K562 (cell line): ENCODE measurements around the gene NOL4L. TPM values are rescaled to one million over a fixed set of nuclear protein-coding genes. Genes with fewer than 3 reads are reported as not detected.

Experiments
- ATAC-seq: fragments of 200-7000 bp; cut with Tn5 transposase; 3 replicates; pipeline ENCODE4 v1.9.1; 2020; ENCODE audit warnings: moderate library complexity
- BruUV-seq: library from RNA; stranded (reverse); fragments of 400-500 nt; replicated peaks from 2 replicates; lab custom pipeline; 2021; lab: Mats Ljungman, UMichigan
- CTCF ChIA-PET: fragments of 300-600 bp; formaldehyde crosslinking; extraction: SDS; loops from one replicate; lab custom pipeline; 2021; ENCODE audit warnings: low intra/inter-chr PET ratio; lab: Yijun Ruan, JAX
- POLR2A ChIA-PET: fragments of 300-600, 350-650 bp; sonication (Branson Sonifier 250); formaldehyde crosslinking; extraction: SDS; loops from one replicate; lab custom pipeline; 2021; ENCODE audit warnings: antibody characterized with exemption, inconsistent platforms; lab: Yijun Ruan, JAX
- DNase-seq, 4 experiments: peaks; one replicate each; pipeline versions ENCODE4 v3.0.0 to v3.0.0-alpha.2; 2011 to 2018; ENCODE audit warnings: low spot score in 3 of 4, mixed read lengths in 3 of 4; ENCODE audit errors: extremely low read depth in 1 of 4
- FAIRE-seq: peaks from 2 replicates; lab custom pipeline; 2011; peaks lifted over from hg19 to GRCh38; lab: Jason Lieb, UNC
- H2AFZ ChIP-seq: 2 replicates; pipeline ENCODE4 v1.6.0; 2011; ENCODE audit warnings: low read depth, low read length, control low read depth, inconsistent platforms
- H3K27ac ChIP-seq: fragments of 200-600 bp; 3 replicates; pipeline ENCODE4 v1.8.0; 2011; ENCODE audit warnings: low read depth, mild to moderate bottlenecking, control low read depth, inconsistent platforms, low read length, moderate library complexity, mixed read lengths; ENCODE audit errors: extremely low read depth
- H3K27me3 ChIP-seq, 2 experiments: fragments of 300-600 bp in 1 of 2; 2 replicates in 1 of 2; 3 replicates in 1 of 2; pipeline versions ENCODE4 v1.6.0 to v1.8.0; 2011; ENCODE audit warnings: inconsistent platforms in 2 of 2, low read length in 2 of 2, mild to moderate bottlenecking in 1 of 2, mixed read lengths in 1 of 2, moderate library complexity in 1 of 2; ENCODE audit not compliant: control insufficient read depth in 2 of 2, insufficient read depth in 2 of 2
- H3K36me3 ChIP-seq: fragments of 300-600 bp; 3 replicates; pipeline ENCODE4 v1.8.0; 2011; ENCODE audit warnings: mild to moderate bottlenecking, low read length, inconsistent platforms; ENCODE audit not compliant: control insufficient read depth, insufficient read depth
- H3K4me1 ChIP-seq, 2 experiments: fragments of 200-600 bp in 1 of 2; replicated peaks in 1 of 2; 2 replicates in 1 of 2; 3 replicates in 1 of 2; pipeline versions ENCODE4 v1.5.1 to v1.8.0; 2011; ENCODE audit warnings: inconsistent platforms in 2 of 2, low read length in 2 of 2, mild to moderate bottlenecking in 1 of 2, mixed read lengths in 1 of 2, moderate library complexity in 1 of 2; ENCODE audit not compliant: control insufficient read depth in 2 of 2, insufficient read depth in 2 of 2
- H3K4me2 ChIP-seq: 2 replicates; pipeline ENCODE4 v1.6.1; 2011; ENCODE audit warnings: low read length, control low read depth, inconsistent platforms, mixed read lengths; ENCODE audit not compliant: insufficient read depth
- H3K4me3 ChIP-seq: fragments of 200-600 bp; sonication (generic), shearing (Covaris generic); 2 replicates; pipeline ENCODE4 v1.5.1; 2016; ENCODE audit warnings: control low read depth, inconsistent platforms
- H3K79me2 ChIP-seq: fragments of 200-600 bp; 3 replicates; pipeline ENCODE4 v1.8.0; 2011; ENCODE audit warnings: low read length, inconsistent platforms; ENCODE audit not compliant: control insufficient read depth, insufficient read depth
- H3K9ac ChIP-seq, 2 experiments: 2 replicates each; pipeline versions ENCODE4 v1.6.0 to v1.6.1; 2011; ENCODE audit warnings: low read depth in 2 of 2, low read length in 2 of 2, control low read depth in 1 of 2, inconsistent platforms in 1 of 2, mild to moderate bottlenecking in 1 of 2, mixed read lengths in 1 of 2; ENCODE audit not compliant: insufficient read depth in 1 of 2
- H3K9me1 ChIP-seq: one replicate; pipeline ENCODE4 v1.6.0; 2011; ENCODE audit warnings: inconsistent platforms, mild to moderate bottlenecking, low read length, moderate library complexity; ENCODE audit not compliant: control insufficient read depth, insufficient read depth
- H3K9me3 ChIP-seq: replicated peaks from 2 replicates; pipeline ENCODE4 v1.5.1; 2011; ENCODE audit warnings: low read depth, low read length, inconsistent platforms; ENCODE audit not compliant: control insufficient read depth, insufficient read depth
- H4K20me1 ChIP-seq: replicated peaks from 2 replicates; pipeline ENCODE4 v1.6.1; 2011; ENCODE audit warnings: low read length, inconsistent platforms, mixed read lengths; ENCODE audit not compliant: control insufficient read depth, insufficient read depth
- CCNT2 ChIP-seq: IDR thresholded peaks from 2 replicates; pipeline ENCODE4 v1.6.1; 2011; ENCODE audit warnings: borderline replicate concordance, low read depth, mild to moderate bottlenecking, moderate library complexity, mixed read lengths, low read length; ENCODE audit not compliant: insufficient read length; ENCODE audit errors: extremely low read depth
- CHD2 ChIP-seq: IDR thresholded peaks from 2 replicates; pipeline ENCODE4 v1.6.1; 2011; ENCODE audit warnings: low read depth, low read length
- ELF4 ChIP-seq: fragments of 450-650 bp; formaldehyde crosslinking; IDR thresholded peaks from 2 replicates; pipeline ENCODE4 v1.4.0; 2022; ENCODE audit warnings: missing genetic modification characterization
- HNRNPH1 ChIP-seq: fragments of 200-400 bp; formaldehyde crosslinking; optimal IDR thresholded peaks from 2 replicates; pipeline ENCODE3; 2017; ENCODE audit warnings: low read depth, mild to moderate bottlenecking, low read length, moderate library complexity
- NONO ChIP-seq, 2 experiments: fragments of 200-400 bp in 1 of 2; fragments of 450-650 bp in 1 of 2; formaldehyde crosslinking in 1 of 2; IDR thresholded peaks; 2 replicates each; pipeline ENCODE4 v1.6.1; 2017; ENCODE audit warnings: low read depth in 2 of 2, mild to moderate bottlenecking in 2 of 2, moderate library complexity in 2 of 2, low read length in 1 of 2
- NRF1 ChIP-seq, 2 experiments: fragments of 450-650 bp; IDR thresholded peaks in 1 of 2; conservative IDR thresholded peaks in 1 of 2; 2 replicates each; pipeline ENCODE4 v1.6.1; 2014; ENCODE audit warnings: mild to moderate bottlenecking in 2 of 2
- PPARD ChIP-seq: fragments of 250-450 bp; sonication (Bioruptor Pico); IDR thresholded peaks from 2 replicates; pipeline ENCODE4 v1.8.0; 2022; ENCODE audit warnings: inconsistent platforms, mild to moderate bottlenecking, moderate library complexity
- TAF15 ChIP-seq: fragments of 200-400 bp; formaldehyde crosslinking; IDR thresholded peaks from 2 replicates; pipeline ENCODE4 v1.6.1; 2017; ENCODE audit warnings: mild to moderate bottlenecking, low read depth, low read length, moderate library complexity
- ZFPM2 ChIP-seq: fragments of 250-450 bp; sonication (Bioruptor Pico); IDR thresholded peaks from 2 replicates; pipeline ENCODE4 v1.5.1; 2022; ENCODE audit warnings: mild to moderate bottlenecking
- ZNF232 ChIP-seq: sonication (generic); formaldehyde crosslinking; IDR thresholded peaks from 2 replicates; pipeline ENCODE4 v1.8.0; 2022; ENCODE audit warnings: mild to moderate bottlenecking, missing genetic modification reagents
- ZNF41 ChIP-seq: fragments of 250-450 bp; sonication (Bioruptor Pico); conservative IDR thresholded peaks from 2 replicates; pipeline ENCODE4 v1.4.0; 2020; ENCODE audit warnings: mild to moderate bottlenecking
- ZNF589 ChIP-seq: fragments of 200-800 bp; sonication (Bioruptor generic); IDR thresholded peaks from 2 replicates; pipeline ENCODE4 v1.6.1; 2016; ENCODE audit warnings: low read depth, missing genetic modification characterization, missing compliant biosample characterization
- ZNF75A ChIP-seq: fragments of 450-650 bp; formaldehyde crosslinking; IDR thresholded peaks from 2 replicates; pipeline ENCODE4 v1.4.0; 2020; ENCODE audit warnings: mild to moderate bottlenecking
- ZZZ3 ChIP-seq: fragments of 450-650 bp; IDR thresholded peaks from 2 replicates; pipeline ENCODE4 v1.6.1; 2016; ENCODE audit warnings: antibody characterized with exemption, mild to moderate bottlenecking, moderate library complexity
- WGBS: fragments of 100-300 bp; shearing (Covaris generic); methylation state at CpG from one replicate; pipeline ENCODE4 v1.1.6; 2016; ENCODE audit warnings: low coverage, mixed read lengths; ENCODE audit not compliant: insufficient coverage; ENCODE audit errors: missing lambda C conversion rate; 5-methylcytosine and 5-hydroxymethylcytosine counted together
- in situ Hi-C: fragments of 300-500 bp; cut with MboI; formaldehyde crosslinking; loops from 4 replicates; pipeline ENCODE4 v1.15.0; 2018; ENCODE audit warnings: inconsistent platforms, mixed read lengths
- intact Hi-C: fragments of 100-400 bp; cut with micrococcal nuclease; formaldehyde crosslinking; loops from 2 replicates; pipeline ENCODE4 v1.14.2; 2022
- polyA plus RNA-seq, 8 experiments: library from polyadenylated mRNA; depleted of rRNA in 4 of 8; stranded (reverse) in 5 of 8; unstranded in 3 of 8; fragments of >200 nt; fragmentation: Nextera tagmentation in 2 of 8; fragmentation: Illumina TruSeq in 1 of 8; extraction: Ambion mirVana in 2 of 8; extraction: Trizol in 1 of 8; gene quantifications; 2 replicates each; pipeline versions ENCODE4 v1.2.1 to v1.2.3, GENCODE V29; 2011 to 2014; ENCODE audit warnings: inconsistent platforms in 1 of 8, missing spikeins in 1 of 8
- total RNA-seq, 7 experiments: library from RNA; depleted of rRNA in 6 of 7; stranded (reverse); fragments of >200 nt in 6 of 7; fragmentation: Illumina TruSeq in 2 of 7; extraction: Trizol in 2 of 7; gene quantifications; 2 replicates each; pipeline versions ENCODE4 v1.2.1 to v1.2.3, GENCODE V29; 2011 to 2021; ENCODE audit warnings: low replicate concordance in 1 of 7
- TF ChIP-seq, protein P1 (sequence below), 2 experiments: fragments of 450-650 bp; conservative IDR thresholded peaks; 2 replicates each; pipeline ENCODE4 v1.6.1; 2017; ENCODE audit warnings: mild to moderate bottlenecking in 2 of 2, moderate library complexity in 2 of 2
- TF ChIP-seq, protein P2 (sequence below): fragments of 450-650 bp; IDR thresholded peaks from 2 replicates; pipeline ENCODE4 v1.6.1; 2016; ENCODE audit warnings: borderline replicate concordance

Gene NOL4L
- total and polyA plus RNA-seq, 9 of the 15 experiments (the other 6 are each of a cell fraction or from before 2014, with no cell fraction given) = 5.1 to 36.2 (median 13.6) TPM

DNA sequence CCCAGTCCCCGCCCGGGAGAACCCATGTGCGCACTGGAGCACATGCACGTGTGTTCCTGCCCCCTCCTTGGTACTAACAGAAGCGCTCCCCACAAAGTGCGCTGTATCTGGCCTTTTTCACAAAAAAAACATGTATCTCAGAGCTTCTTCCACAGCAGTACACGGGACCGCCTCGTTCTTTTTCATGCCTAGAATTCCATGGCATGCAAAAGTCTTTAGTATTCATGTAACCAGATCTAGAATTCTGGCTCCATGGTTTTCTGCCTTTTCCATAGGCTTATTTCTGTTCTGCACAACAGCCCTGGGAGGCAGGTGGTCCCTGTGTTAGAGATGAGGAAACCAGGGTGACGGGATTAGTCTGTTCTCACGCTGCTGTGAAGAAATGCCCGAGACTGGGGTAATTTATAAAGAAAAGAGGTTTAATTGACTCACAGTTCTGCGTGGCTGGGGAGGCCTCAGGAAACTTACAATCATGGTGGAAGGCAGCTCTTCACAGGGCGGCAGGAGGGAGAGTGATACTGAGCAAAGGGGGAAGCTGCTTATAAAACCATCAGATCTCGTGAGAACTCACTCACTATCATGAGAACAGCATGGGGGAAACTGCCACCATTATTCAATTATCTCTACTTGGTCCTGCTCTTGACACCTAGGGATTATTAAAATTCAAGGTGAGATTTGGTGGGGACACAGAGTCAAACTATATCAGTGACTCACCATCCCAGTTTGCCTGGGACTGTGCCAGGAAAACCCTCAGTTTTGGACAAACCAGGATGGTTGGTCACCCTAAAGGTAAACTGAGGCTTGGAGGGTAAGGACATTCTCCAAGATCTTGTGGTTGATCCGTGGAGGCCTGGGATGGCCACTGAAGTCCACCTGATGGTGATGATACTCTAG, 47.6 kb upstream of the NOL4L start:
- BruUV-seq = TSS peak; percentile 91
- H3K27me3 ChIP-seq = no peaks in the 10 kb centered on the region
- in situ Hi-C loops = loop anchor here (25.0 kb wide), 1 partner anchor 1045 kb away; no protein-coding TSS in a partner anchor
- TF ChIP-seq ZNF232 (no peak), CHD2 (peak; percentile 94), NONO (IDR thresholded peaks at IDR 0.05; ENCODE audit: low read depth in 2 of 2, low read length in 1 of 2) (peak in 1 of 2 experiments; percentile 86; a peak in 2 of 4 replicates), ELF4 (CRISPR knock-in tag) (no peak), ZNF75A (CRISPR knock-in tag) (no peak), ZNF41 (no peak), HNRNPH1 (no peak), ZFPM2 (no peak), NRF1 (conservative IDR thresholded peaks at IDR 0.05 in 1 of 2, IDR thresholded peaks at IDR 0.05 in 1 of 2) (no peak; a peak in 1 of 4 replicates), TAF15 (no peak), ZNF589 (CRISPR knock-in tag) (peak; percentile 65), ZZZ3 (no peak), PPARD (CRISPR knock-in tag) (no peak), CCNT2 (no peak)
- TF ChIP-seq, protein P1, sequence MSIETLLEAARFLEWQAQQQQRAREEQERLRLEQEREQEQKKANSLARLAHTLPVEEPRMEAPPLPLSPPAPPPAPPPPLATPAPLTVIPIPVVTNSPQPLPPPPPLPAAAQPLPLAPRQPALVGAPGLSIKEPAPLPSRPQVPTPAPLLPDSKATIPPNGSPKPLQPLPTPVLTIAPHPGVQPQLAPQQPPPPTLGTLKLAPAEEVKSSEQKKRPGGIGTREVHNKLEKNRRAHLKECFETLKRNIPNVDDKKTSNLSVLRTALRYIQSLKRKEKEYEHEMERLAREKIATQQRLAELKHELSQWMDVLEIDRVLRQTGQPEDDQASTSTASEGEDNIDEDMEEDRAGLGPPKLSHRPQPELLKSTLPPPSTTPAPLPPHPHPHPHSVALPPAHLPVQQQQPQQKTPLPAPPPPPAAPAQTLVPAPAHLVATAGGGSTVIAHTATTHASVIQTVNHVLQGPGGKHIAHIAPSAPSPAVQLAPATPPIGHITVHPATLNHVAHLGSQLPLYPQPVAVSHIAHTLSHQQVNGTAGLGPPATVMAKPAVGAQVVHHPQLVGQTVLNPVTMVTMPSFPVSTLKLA (conservative IDR thresholded peaks at IDR 0.05) = peak; percentile 85 to 91
- TF ChIP-seq, protein P2, sequence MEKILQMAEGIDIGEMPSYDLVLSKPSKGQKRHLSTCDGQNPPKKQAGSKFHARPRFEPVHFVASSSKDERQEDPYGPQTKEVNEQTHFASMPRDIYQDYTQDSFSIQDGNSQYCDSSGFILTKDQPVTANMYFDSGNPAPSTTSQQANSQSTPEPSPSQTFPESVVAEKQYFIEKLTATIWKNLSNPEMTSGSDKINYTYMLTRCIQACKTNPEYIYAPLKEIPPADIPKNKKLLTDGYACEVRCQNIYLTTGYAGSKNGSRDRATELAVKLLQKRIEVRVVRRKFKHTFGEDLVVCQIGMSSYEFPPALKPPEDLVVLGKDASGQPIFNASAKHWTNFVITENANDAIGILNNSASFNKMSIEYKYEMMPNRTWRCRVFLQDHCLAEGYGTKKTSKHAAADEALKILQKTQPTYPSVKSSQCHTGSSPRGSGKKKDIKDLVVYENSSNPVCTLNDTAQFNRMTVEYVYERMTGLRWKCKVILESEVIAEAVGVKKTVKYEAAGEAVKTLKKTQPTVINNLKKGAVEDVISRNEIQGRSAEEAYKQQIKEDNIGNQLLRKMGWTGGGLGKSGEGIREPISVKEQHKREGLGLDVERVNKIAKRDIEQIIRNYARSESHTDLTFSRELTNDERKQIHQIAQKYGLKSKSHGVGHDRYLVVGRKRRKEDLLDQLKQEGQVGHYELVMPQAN = peak; percentile 51; the same call in 1 of the 2 replicates

More for the DNA sequence above, 47.6 kb upstream of the NOL4L start:
- intact Hi-C loops = loop anchor here (5.0 kb wide), 2 partner anchors 50 to 95 kb away; no protein-coding TSS in a partner anchor
- peak overlapping the region; percentile 94 for H3K4me2 ChIP-seq
- H3K9ac ChIP-seq = peak overlapping the region; percentile 89 to 97
- FAIRE-seq (no peak), DNase-seq (peak; percentile 49 to 76 (median 52)), ATAC-seq (peak; percentile 22)
- peaks cover 33% of the 10 kb centered on the region for H3K36me3 ChIP-seq
- peak overlapping the region; percentile 80 for H2AFZ ChIP-seq
- WGBS = 12% methylated on average over 16 of the region's 16 CpGs
- H3K4me3 ChIP-seq = peak overlapping the region; percentile 54
- CTCF ChIA-PET = no interaction called here
- H3K9me3 ChIP-seq = no peaks in the 10 kb centered on the region
- H3K9me1 ChIP-seq = no peaks in the 10 kb centered on the region
- POLR2A ChIA-PET = interaction anchor here (0.5 to 7.8 kb wide), 13 partner anchors 10 to 172 kb away, joined by 3 to 110 read pairs (median 4); no protein-coding TSS in a partner anchor
- H3K27ac ChIP-seq = peak overlapping the region; percentile 85
- H4K20me1 ChIP-seq = no peaks in the 10 kb centered on the region; the same call in 1 of the 2 replicates
- peaks cover 64 to 77% of the 10 kb centered on the region in 2 experiments for H3K4me1 ChIP-seq
- peaks cover 63% of the 10 kb centered on the region for H3K79me2 ChIP-seq
